GM18508 (cell line): Measurements from ENCODE around the gene AMOT.

Experiments used
- ATAC-seq: cut with Tn5 transposase; IDR thresholded peaks from one replicate; pipeline ENCODE4 v1.9.1; 2021; ENCODE audit warnings: moderate number of reproducible peaks; ENCODE audit not compliant: insufficient read depth, unreplicated experiment

Gene AMOT

GRCh38 chrX:112808007-112808406 is 32.6 kb downstream of the AMOT start:
- ATAC-seq, result no peak

DNA sequence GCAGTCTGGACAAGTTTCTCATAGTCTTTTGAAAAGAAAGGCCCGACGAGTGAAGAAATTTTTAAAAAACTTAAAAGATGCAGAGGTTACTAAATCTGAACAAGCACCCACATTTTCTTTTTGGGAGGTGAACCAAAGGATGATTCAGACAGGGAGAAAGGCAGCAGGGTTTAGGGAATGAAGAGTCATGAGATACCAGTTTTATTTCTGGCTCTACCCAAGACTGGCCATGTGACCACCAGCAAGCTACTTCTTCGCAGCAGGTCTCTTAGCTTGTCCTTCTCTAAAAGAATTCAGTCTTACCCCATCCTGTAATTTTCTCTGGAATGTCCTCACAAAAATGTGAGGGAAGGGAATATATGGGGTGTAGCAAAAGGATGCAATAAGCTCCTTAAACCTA is 37.6 kb downstream of the AMOT start:
- ATAC-seq, result no peak

- no peak for ATAC-seq
Observed at GRCh38 chrX:112802541-112802940, 38.1 kb downstream of the AMOT start.

GRCh38 chrX:112800971-112801775 is 39.5 kb downstream of the AMOT start:
- no peak for ATAC-seq

DNA sequence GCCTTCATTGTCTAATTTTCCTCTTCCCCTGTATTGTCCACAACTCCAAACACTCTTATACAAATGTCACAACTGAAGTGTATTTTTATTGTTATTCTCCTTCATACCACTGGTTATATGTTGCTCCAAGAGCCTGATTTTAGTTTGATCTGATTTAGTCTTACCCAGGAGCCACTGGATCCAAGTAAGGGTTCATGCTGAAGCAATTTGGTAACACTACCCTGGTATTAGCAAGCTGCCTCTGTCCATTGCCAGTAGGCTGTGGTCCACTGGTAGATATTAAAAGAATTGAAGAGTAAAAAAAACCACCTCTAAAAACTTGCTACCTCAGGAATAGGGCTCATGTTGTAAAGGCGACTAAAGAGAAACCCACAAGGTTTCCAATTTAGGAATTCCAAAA is 41.2 kb downstream of the AMOT start:
- no peak for ATAC-seq

DNA sequence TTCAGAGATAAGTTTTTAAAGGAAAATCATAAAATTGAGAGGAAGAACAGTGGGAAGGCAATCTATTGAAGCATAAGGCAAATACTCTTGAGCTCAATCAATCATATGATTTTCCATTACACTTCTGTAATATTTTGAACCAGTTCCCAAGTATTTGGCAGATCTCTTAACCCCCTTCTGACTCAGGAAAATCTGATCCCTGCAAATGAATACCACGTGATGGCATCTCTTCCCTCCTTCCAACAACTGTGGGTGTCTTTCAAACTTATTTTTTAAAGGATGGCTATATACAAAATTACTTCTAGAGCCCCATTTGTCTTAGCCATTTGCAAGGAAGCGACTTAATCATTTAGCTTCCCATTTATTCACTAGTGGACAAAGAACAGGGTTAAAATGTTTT is 41.9 kb downstream of the AMOT start:
- no peak for ATAC-seq

DNA sequence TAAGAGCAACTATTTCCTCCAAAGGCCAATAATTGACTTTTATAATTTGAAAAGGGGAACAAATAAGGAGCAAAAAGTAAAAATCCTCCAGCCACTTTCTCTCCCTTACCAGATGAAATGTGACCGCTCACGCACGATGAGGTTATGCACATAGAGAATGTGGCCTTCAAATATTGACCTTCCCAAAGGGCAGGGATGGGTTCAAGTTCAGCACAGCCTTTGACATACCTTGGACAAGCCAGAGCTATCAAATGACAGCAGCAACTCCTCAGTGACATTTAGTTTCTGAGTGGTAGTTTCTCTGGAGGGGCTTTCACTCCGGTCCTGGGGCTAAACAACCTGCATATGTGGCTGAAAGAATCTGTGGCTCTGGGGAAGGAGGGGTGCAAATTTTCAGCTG is 50.7 kb downstream of the AMOT start:
- ATAC-seq, result no peak

- no peak for ATAC-seq
Observed at GRCh38 chrX:112786076-112786475, 54.6 kb downstream of the AMOT start.

DNA sequence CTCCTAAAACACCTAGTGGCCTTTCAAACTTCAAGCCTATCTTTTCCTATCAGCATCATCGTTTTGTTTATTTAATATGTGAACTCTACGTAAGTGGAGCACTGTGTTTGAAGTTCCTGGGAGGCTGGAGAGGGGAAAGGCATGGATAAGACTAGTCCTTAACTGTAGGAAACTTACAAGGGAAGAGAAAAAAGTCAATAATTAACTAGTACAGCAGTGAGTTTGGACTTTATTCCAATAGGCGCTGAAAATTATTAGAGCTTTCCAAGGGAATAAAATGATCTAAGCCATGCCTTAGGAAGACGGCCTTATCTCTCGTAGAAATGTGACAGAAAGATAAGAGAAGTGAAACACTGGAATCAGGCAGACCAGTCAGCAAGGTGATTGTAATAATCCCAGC is 55.3 kb downstream of the AMOT start:
- no peak for ATAC-seq

GRCh38 chrX:112784692-112785091 is 55.9 kb downstream of the AMOT start:
- no peak for ATAC-seq

DNA sequence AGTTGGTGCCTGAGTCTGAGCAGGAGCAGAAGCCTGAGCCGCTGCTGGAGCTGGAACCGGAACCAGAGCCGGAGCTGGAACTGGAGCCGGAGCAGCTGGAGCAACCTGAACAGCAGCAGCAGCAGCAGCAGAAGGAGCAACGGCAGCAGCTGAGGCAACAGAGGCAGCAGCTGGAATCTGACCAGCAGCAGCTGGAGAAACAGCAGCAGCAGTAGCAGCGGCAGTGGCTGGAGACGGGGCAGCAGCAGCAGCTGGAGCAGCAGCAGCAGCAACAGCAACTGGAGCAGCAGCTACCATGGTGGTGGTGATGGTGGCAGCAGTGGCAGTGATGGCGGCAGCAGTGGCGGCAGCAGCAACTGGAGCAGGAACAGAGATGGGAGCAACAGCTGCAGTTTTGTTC is 61.5 kb downstream of the AMOT start:
- ATAC-seq, result no peak

- ATAC-seq, result no peak
Observed at GRCh38 chrX:112774651-112775293, 65.9 kb downstream of the AMOT start.

- no peak for ATAC-seq
Observed at GRCh38 chrX:112774142-112774541, 66.5 kb downstream of the AMOT start.

DNA sequence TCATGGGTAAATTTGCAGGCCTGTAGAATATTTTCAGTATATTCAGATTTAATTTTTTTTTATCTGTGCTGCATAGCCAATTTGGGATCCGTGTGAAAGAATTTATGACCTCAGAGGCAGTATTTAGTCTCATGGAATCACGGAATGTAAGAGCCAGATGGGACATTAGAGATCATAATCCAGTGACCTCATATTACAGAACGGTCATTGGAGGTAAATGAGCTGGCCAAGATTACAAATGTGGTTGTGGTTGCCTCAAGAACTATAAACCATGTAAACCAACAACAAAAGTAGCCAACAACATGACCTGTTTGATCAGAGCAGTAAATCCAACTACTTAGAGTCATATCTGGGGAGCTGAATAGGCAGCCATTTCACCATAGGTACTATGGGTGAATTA is 71.6 kb downstream of the AMOT start:
- ATAC-seq, result no peak

GRCh38 chrX:112768563-112768962 is 72.1 kb downstream of the AMOT start:
- ATAC-seq, result no peak

DNA sequence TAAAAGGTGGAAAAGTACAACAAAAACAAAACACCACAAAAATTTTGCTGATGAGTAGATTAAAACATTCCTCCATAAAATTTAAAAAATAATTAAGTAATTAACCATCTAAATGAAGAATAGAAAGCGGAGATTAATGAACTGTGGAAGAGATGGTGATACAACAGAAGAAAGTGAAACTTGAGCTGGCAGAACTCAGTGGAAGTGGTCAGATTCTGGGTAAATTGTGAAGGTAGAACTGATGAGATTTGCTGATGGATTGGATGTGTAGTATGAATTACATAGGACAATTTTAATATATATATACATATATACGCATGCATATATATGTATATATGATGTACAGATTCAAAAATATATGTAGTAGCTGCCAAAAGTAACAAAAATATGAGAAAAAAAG is 73.9 kb downstream of the AMOT start:
- ATAC-seq, result no peak

GRCh38 chrX:112761242-112762207 is 79.1 kb downstream of the AMOT start:
- peak; percentile 68 for ATAC-seq

- peak; percentile 44 for ATAC-seq
Observed at GRCh38 chrX:112760697-112761096, 79.9 kb downstream of the AMOT start.

DNA sequence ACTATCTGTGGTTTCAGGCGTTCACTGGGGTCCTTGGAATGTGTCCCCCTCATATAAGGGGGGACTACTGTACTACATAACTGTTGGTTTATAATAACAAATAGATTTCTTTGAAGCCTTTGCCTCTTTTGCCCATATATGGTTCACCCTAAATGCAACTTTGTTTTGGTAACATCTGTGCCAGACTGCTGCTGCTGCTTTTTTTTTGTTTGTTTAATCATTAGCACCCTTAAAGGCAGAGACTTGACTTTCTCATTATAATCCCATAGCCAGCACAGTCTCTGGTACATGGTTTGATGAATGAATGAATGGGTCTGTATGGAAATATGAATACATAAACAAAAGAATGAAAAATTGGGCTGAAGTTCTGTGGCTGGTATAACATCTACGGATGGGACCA is 80.7 kb downstream of the AMOT start:
- no peak for ATAC-seq

DNA sequence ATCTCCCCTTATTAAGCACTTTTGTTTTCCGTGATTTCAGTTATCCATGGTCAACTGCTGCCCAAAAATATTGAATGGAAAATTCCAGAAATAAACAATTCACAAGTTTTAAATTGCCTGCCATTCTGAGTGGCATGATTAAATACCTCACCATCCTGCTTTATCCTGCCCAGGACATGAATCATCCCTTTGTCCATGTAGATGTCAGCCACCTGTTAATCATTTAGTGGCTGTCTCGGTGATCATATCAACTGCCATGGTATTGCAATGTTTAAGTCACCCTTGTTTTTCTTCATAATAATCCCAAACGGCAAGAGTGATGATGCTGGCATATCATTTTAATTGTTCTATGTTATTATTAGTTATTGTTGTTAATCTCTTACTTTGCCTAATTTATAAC is 81.1 kb downstream of the AMOT start:
- no peak for ATAC-seq

- ATAC-seq, result no peak
Observed at GRCh38 chrX:112757946-112758345, 82.7 kb downstream of the AMOT start.
